22Rv1 (cell line): Measurements from ENCODE around the gene PAQR8.

Experiments used
- ZFX ChIP-seq: fragments of 450-650 bp; IDR thresholded peaks from 2 replicates; pipeline ENCODE4 v1.6.1; 2017; ENCODE audit warnings: antibody characterized with exemption, borderline replicate concordance
- TF ChIP-seq, protein P1 (sequence below): fragments of 450-650 bp; IDR thresholded peaks from 2 replicates; pipeline ENCODE4 v1.5.1; 2017; ENCODE audit warnings: mild to moderate bottlenecking

DNA sequence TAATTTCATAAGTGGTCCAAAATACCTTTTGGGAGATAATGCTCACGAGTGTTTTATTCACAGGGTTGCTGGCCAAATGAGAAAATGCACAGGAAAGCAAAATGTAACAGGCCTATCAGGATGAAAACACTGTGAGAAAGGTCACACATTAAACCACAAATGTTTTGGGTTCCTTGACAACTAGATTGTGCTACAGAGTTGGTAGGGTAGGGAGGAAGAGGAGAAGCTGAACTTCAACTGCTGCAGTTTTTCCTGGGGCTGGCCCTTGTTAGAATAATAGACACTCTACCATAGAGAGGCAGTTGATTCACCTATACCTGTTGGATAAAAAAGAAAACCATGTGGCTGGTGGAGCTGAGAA is 28.1 kb upstream of the PAQR8 start:
- TF ChIP-seq, protein P1, sequence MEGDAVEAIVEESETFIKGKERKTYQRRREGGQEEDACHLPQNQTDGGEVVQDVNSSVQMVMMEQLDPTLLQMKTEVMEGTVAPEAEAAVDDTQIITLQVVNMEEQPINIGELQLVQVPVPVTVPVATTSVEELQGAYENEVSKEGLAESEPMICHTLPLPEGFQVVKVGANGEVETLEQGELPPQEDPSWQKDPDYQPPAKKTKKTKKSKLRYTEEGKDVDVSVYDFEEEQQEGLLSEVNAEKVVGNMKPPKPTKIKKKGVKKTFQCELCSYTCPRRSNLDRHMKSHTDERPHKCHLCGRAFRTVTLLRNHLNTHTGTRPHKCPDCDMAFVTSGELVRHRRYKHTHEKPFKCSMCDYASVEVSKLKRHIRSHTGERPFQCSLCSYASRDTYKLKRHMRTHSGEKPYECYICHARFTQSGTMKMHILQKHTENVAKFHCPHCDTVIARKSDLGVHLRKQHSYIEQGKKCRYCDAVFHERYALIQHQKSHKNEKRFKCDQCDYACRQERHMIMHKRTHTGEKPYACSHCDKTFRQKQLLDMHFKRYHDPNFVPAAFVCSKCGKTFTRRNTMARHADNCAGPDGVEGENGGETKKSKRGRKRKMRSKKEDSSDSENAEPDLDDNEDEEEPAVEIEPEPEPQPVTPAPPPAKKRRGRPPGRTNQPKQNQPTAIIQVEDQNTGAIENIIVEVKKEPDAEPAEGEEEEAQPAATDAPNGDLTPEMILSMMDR = no peak
- TF ChIP-seq ZFX = no peak
